ENCODE results near the gene BFAR. TPM values are rescaled to one million over a fixed set of nuclear protein-coding genes. Genes with fewer than 3 reads are reported as not detected.
"Not testable (repeated sequence)": the region's sequence is repeated elsewhere in the genome, so short reads cannot be mapped to it uniquely, and the experiment has no call there.

The BFAR gene
- total RNA-seq, 4 donors from 2014 or later, result 66.5 to 81.4 (median 71.7) TPM

DNA sequence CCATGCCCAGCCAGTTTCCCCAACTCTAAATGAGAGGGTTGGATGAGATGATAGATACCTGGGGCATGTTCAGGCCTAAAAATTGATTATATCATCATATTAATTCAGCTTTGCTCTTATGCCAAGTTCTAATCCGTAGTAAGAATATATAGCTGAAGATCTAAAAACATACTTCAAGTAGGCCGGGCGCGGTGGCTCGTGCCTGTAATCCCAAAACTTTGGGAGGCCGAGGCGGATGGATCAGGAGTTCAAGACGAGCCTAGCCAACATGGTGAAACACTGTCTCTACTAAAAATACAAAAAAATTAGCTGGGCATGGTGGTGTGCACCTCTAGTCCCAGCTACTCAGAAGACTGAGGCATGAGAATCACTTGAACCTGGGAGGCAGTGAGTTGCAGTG is 49.4 kb downstream of the BFAR start:
- TF ChIP-seq, protein P1, sequence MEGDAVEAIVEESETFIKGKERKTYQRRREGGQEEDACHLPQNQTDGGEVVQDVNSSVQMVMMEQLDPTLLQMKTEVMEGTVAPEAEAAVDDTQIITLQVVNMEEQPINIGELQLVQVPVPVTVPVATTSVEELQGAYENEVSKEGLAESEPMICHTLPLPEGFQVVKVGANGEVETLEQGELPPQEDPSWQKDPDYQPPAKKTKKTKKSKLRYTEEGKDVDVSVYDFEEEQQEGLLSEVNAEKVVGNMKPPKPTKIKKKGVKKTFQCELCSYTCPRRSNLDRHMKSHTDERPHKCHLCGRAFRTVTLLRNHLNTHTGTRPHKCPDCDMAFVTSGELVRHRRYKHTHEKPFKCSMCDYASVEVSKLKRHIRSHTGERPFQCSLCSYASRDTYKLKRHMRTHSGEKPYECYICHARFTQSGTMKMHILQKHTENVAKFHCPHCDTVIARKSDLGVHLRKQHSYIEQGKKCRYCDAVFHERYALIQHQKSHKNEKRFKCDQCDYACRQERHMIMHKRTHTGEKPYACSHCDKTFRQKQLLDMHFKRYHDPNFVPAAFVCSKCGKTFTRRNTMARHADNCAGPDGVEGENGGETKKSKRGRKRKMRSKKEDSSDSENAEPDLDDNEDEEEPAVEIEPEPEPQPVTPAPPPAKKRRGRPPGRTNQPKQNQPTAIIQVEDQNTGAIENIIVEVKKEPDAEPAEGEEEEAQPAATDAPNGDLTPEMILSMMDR (IDR thresholded peaks at IDR 0.05; ENCODE audit: low read depth), result no peak

DNA sequence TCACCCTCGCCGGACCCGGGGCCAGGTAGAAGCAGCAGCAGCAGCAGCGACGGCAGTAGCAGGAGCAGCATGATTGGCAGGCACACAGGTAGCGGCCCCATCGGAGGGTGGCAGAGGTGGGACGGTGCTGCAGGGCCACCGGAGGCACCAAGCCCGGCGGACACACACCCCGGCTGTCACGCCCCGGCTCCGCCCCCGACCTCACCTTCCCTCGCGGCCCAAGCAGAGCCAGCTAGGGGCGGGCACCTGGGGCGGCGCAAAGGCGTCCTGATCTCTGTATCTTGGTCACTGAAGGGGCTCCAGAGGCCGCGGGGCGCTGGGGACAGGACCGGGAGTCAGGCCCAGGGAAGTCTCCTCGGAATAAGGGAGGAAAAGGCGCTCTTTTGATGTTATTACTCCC is 61.4 kb downstream of the BFAR start, which contains the start of gene PLA2G10:
PLA2G10 (minus strand) TSS at position 180 of the 400 bp plus-strand sequence; CDS start at position 101, 79 bp downstream.
- TF ChIP-seq, protein P1 (IDR thresholded peaks at IDR 0.05; ENCODE audit: low read depth), result not testable (repeated sequence)

DNA sequence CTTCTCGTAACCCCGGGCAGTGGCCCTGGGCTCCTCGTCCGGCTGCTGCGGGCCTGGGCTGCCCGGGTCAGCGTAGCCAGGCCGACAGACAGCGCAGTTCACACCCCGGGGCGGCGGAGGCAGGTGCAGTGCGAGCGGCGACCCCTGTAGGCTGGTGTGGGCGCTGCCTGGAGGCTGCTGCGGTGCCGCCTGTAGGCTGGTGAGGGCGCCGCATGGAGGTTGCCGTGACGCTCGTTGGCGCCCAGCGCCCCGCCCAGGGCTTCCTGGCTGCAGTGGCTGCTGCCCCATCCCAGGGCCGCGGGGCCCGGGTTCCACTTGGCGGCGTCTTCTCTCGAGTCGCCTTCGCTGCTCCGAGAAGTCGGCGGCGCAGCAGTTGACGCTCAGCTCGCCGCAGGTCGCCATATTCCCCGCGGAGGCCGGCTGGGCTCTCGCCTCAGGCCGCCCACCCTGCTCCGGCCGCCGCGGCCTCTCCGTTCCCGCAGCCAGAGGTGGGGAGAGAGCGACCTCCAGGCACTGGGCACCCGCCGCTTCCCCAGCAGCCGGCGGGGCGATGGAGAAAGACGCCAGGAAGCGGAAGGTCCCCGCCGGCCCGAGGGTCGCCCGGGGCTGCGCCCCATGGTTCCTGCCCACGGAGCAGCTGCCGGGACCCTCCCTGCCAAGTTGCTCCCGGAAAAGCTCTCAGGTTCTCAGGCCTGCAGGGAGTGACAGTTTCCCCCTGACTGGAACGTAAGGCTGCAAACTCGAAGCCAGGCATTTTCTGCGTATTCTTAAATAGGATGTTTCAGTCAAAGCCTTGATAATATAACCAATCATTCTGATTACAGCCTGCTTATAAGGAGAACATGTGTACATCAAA is 70.6 kb downstream of the BFAR start, which contains the start of gene NPIPA3:
NPIPA3 (plus strand) TSS at position 256 of the 856 bp plus-strand sequence. CDS start 5,533 bp downstream, outside the sequence.
- TF ChIP-seq, protein P1 (IDR thresholded peaks at IDR 0.05; ENCODE audit: low read depth), result not testable (repeated sequence)

Small RNAs within 50 kb of the gene (small RNA-seq; reads per million reads assigned to genes)
- gene RN7SL274P (not detected), gene RNU7-125P (not detected)

Other genes with a start within 250 kb of the BFAR start
- gene PARN, start 2.7 kb upstream of the BFAR start, total RNA-seq, result 10 to 100 TPM; 37.1 to 46.3 (median 39.9) TPM
- gene PLA2G10, start 61.4 kb downstream of the BFAR start, total RNA-seq, result 1 to 10 TPM in 1 of 4 donors, not detected in 3; 2.4 TPM
- 1 to 10 TPM in 2 of 4 donors, not detected in 2; 1.5 to 3.1 TPM for gene NPIPA3, start 70.5 kb downstream of the BFAR start, total RNA-seq
- gene NPIPA2, start 109.6 kb downstream of the BFAR start, total RNA-seq, result 1 to 10 TPM in 2 of 4 donors, not detected in 2; 2.6 to 3.1 TPM
- 10 to 100 TPM; 36.2 to 65.2 (median 57.3) TPM for gene NOMO1, start 200.8 kb downstream of the BFAR start, total RNA-seq